ENCODE results near the gene C13orf42.

DNA sequence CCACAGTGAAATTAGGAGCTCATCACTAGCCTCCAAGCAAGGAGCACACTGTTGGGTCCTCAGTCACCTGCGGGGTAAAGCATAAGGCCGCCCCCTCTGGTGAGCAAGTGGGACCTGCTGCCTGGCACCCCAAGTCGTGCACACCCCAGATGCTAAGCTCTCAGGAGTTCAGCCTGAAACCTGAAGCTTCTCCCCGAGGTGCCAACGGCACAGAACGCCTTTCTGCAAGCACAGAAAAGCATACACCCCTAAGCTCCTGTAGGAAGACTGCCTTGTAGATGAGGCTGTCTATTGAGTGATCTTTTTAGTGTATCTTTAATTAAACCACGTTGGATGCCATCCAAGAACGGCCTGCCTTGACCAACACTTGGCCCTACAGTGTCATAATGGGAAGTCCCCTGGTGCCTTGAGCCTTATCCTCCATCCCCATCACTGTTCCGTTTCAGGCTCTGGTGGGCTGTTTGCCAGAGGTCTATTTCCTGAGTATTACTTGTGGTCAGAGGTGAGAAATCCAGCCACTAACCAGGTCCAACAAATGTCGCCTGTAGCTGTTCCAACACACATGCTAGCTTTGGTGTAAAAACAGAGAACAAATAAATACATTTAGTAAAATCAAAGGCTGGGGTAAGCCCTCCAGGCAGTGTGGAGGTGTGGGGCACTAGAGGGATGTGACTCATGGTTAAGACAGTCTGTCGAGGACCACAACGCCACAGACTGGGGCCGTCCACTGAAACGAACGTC, 44.8 kb downstream of the C13orf42 start:
- TF ChIP-seq, protein P1, sequence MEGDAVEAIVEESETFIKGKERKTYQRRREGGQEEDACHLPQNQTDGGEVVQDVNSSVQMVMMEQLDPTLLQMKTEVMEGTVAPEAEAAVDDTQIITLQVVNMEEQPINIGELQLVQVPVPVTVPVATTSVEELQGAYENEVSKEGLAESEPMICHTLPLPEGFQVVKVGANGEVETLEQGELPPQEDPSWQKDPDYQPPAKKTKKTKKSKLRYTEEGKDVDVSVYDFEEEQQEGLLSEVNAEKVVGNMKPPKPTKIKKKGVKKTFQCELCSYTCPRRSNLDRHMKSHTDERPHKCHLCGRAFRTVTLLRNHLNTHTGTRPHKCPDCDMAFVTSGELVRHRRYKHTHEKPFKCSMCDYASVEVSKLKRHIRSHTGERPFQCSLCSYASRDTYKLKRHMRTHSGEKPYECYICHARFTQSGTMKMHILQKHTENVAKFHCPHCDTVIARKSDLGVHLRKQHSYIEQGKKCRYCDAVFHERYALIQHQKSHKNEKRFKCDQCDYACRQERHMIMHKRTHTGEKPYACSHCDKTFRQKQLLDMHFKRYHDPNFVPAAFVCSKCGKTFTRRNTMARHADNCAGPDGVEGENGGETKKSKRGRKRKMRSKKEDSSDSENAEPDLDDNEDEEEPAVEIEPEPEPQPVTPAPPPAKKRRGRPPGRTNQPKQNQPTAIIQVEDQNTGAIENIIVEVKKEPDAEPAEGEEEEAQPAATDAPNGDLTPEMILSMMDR (IDR thresholded peaks at IDR 0.05; ENCODE audit: extremely low read depth in 1 of 2, insufficient read depth in 1 of 2, low read depth in 1 of 2, low read length in 2 of 2): no peak
- TF ChIP-seq, protein P2, sequence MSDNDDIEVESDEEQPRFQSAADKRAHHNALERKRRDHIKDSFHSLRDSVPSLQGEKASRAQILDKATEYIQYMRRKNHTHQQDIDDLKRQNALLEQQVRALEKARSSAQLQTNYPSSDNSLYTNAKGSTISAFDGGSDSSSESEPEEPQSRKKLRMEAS (IDR thresholded peaks at IDR 0.05; ENCODE audit: insufficient read depth, insufficient read length): no peak
- TF ChIP-seq POLR2AphosphoS5 (IDR thresholded peaks at IDR 0.05; ENCODE audit: insufficient read depth, low read depth, low read length) (no peak), POLR2A (IDR thresholded peaks at IDR 0.05; ENCODE audit: low read depth, low read length) (no peak), MYC (IDR thresholded peaks at IDR 0.05; ENCODE audit: low read depth, low read length) (no peak), GATA2 (IDR thresholded peaks at IDR 0.05; ENCODE audit: insufficient read depth, insufficient read length, low read depth, low read length) (no peak), EZH2 (IDR thresholded peaks at IDR 0.05; ENCODE audit: borderline replicate concordance, low read depth, low read length, severe bottlenecking) (peak; percentile 32)
